Neutrophil (primary cell): ENCODE data around the gene KIF5A.

Source experiments
- H3K27ac ChIP-seq: fragments of 200-600 bp; sonication (generic); 2 replicates; pipeline ENCODE4 v1.5.1; 2016; ENCODE audit warnings: mild to moderate bottlenecking, moderate library complexity
- H3K27me3 ChIP-seq: fragments of 200-600 bp; sonication (generic); 2 replicates; pipeline ENCODE4 v1.6.0; 2016; ENCODE audit warnings: mild to moderate bottlenecking
- H3K36me3 ChIP-seq: fragments of 200-600 bp; sonication (generic); 2 replicates; pipeline ENCODE4 v1.5.1; 2017
- H3K4me1 ChIP-seq, 2 experiments: fragments of 200-600 bp in 1 of 2; sonication (generic) in 1 of 2; 1 replicate in 1 of 2; 2 replicates in 1 of 2; pipeline versions ENCODE4 v1.5.1 to v1.6.1; 2013 to 2016; ENCODE audit warnings: low read depth in 1 of 2, low read length in 1 of 2, mild to moderate bottlenecking in 1 of 2, moderate library complexity in 1 of 2; ENCODE audit not compliant: control insufficient read depth in 1 of 2, insufficient read depth in 1 of 2
- H3K4me3 ChIP-seq, 2 experiments: fragments of 200-600 bp in 1 of 2; sonication (generic) in 1 of 2; 1 replicate in 1 of 2; 2 replicates in 1 of 2; pipeline ENCODE4 v1.5.1; 2013 to 2016; ENCODE audit warnings: low read depth in 1 of 2, low read length in 1 of 2, mild to moderate bottlenecking in 1 of 2, moderate library complexity in 1 of 2
- H3K9me3 ChIP-seq: fragments of 200-600 bp; sonication (generic); 2 replicates; pipeline ENCODE4 v1.5.1; 2016
- TF ChIP-seq, protein P1 (sequence below): fragments of 200-600 bp; sonication (generic); IDR thresholded peaks from 2 replicates; pipeline ENCODE4 v1.5.1; 2016; ENCODE audit warnings: antibody characterized with exemption

KIF5A gene

GRCh38 chr12:57603815-57604453, 54.1 kb downstream of the KIF5A start:
- TF ChIP-seq, protein P1, sequence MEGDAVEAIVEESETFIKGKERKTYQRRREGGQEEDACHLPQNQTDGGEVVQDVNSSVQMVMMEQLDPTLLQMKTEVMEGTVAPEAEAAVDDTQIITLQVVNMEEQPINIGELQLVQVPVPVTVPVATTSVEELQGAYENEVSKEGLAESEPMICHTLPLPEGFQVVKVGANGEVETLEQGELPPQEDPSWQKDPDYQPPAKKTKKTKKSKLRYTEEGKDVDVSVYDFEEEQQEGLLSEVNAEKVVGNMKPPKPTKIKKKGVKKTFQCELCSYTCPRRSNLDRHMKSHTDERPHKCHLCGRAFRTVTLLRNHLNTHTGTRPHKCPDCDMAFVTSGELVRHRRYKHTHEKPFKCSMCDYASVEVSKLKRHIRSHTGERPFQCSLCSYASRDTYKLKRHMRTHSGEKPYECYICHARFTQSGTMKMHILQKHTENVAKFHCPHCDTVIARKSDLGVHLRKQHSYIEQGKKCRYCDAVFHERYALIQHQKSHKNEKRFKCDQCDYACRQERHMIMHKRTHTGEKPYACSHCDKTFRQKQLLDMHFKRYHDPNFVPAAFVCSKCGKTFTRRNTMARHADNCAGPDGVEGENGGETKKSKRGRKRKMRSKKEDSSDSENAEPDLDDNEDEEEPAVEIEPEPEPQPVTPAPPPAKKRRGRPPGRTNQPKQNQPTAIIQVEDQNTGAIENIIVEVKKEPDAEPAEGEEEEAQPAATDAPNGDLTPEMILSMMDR = no peak
- Histone ChIP-seq H3K27ac (no peak overlapping the region), H3K27me3 (peaks cover 56% of the 10 kb centered on the region), H3K36me3 (peaks cover 41% of the 10 kb centered on the region), H3K4me3 (no peak overlapping the region), H3K9me3 (no peaks in the 10 kb centered on the region), H3K4me1 (peaks cover 0 to 9% of the 10 kb centered on the region in 2 experiments)

DNA sequence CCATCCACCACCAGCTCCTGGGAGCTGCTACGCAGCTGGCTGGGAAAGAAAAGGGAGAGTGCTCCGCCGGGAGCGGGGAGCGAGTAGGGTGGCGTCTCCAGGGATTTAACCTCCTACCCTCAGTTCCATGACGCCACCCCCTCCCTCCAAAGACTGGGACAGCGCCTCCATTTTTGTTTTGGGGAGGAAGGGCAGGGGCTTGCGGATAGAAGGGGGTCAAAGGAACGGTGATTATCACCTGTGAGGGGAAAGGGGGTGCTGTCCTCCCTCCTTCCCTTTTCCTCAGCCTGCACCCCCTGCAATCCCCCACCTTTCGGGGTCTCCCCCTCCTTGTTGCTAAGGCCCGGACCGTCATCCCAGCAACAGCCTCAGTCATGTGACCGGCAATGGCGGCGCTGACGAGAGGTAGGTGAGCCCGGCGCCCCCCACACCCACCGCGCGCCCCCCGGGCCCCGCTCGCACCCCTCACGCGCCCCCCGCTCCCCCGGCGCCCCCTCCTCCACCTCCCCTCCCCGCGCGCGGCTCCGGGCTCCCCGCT, 54.7 kb downstream of the KIF5A start, which contains the start of gene DTX3:
Gene DTX3, plus strand, starts transcription at position 371 of the 538 bp plus-strand sequence. CDS start 1,694 bp downstream, outside the sequence.
- peaks cover 62% of the 10 kb centered on the region for H3K27me3 ChIP-seq
- no peaks in the 10 kb centered on the region for H3K9me3 ChIP-seq
- TF ChIP-seq, protein P1 = no peak
- peaks cover 0 to 9% of the 10 kb centered on the region in 2 experiments for H3K4me1 ChIP-seq
- no peak within 1 kb of the TSS for H3K27ac ChIP-seq
- peaks cover 35% of the 10 kb centered on the region for H3K36me3 ChIP-seq
- peak within 1 kb of the TSS in 1 of 2 experiments; percentile 29 for H3K4me3 ChIP-seq

- peaks cover 28% of the 10 kb centered on the region for H3K36me3 ChIP-seq
- no peak overlapping the region for H3K27ac ChIP-seq
- TF ChIP-seq, protein P1 = no peak
- H3K27me3 ChIP-seq = peaks cover 69% of the 10 kb centered on the region
- no peaks in the 10 kb centered on the region for H3K9me3 ChIP-seq
- H3K4me3 ChIP-seq = peak overlapping the region in 1 of 2 experiments; percentile 29
- H3K4me1 ChIP-seq = peaks cover 0 to 9% of the 10 kb centered on the region in 2 experiments
These were observed 55.4 kb downstream of the KIF5A start for GRCh38 chr12:57604992-57605810.

DNA sequence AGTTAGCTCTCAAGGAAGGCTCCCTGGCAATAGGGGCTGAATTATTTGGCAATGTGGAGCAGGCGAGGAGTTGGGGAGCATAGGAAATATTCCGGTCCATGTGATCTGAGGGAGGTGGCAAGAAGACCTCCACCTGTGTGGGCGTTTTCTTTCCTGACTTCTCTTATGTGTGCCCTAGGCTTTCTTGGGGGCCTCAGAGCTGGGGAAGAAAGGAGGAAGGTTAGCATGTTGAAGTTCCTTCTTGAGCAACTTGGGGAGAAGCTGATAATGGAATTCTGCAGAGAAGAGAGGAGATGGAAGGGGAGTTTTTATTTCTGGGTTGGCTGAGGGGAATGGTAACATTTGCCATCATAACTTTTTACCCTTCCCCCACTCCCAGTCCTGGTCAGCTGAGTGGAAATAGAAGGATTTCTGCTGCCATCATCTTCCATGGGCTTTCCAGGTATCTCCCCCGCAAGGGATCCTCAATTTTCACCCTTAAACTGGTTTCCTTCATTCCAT, 56.0 kb downstream of the KIF5A start:
- TF ChIP-seq, protein P1 = no peak
- peaks cover 21% of the 10 kb centered on the region for H3K36me3 ChIP-seq
- no peaks in the 10 kb centered on the region for H3K9me3 ChIP-seq
- no peak overlapping the region for H3K27ac ChIP-seq
- H3K4me3 ChIP-seq = no peak overlapping the region
- H3K27me3 ChIP-seq = peaks cover 75% of the 10 kb centered on the region
- peaks cover 0 to 12% of the 10 kb centered on the region in 2 experiments for H3K4me1 ChIP-seq

- H3K27me3 ChIP-seq = peaks cover 81% of the 10 kb centered on the region
- H3K9me3 ChIP-seq = no peaks in the 10 kb centered on the region
- no peak overlapping the region for H3K4me3 ChIP-seq
- no peak overlapping the region for H3K27ac ChIP-seq
- TF ChIP-seq, protein P1 = no peak
- H3K4me1 ChIP-seq = peaks cover 0 to 17% of the 10 kb centered on the region in 2 experiments
- peaks cover 16% of the 10 kb centered on the region for H3K36me3 ChIP-seq
These were observed 56.6 kb downstream of the KIF5A start for GRCh38 chr12:57606399-57606798.
